ENCODE measurements around the gene ORC6.

The ORC6 gene

GRCh38 chr16:46701615-46702014, 12.2 kb downstream of the ORC6 start:
- ATAC-seq (no peak), DNase-seq (no peak)

GRCh38 chr16:46702030-46702429, 12.6 kb downstream of the ORC6 start:
- ATAC-seq (no peak), DNase-seq (no peak)

GRCh38 chr16:46706642-46707041, 17.2 kb downstream of the ORC6 start:
- no peak for ATAC-seq
- no peak for DNase-seq

- DNase-seq (no peak), ATAC-seq (no peak)
Observed at GRCh38 chr16:46709469-46710005, 20.1 kb downstream of the ORC6 start.

GRCh38 chr16:46711106-46712058, 21.9 kb downstream of the ORC6 start:
- no peak for ATAC-seq

GRCh38 chr16:46712911-46713310, 23.5 kb downstream of the ORC6 start:
- DNase-seq: no peak
- no peak for ATAC-seq

More at GRCh38 chr16:46711106-46712058, 21.9 kb downstream of the ORC6 start:
- DNase-seq: no peak

- ATAC-seq: no peak
- no peak for DNase-seq
Observed at GRCh38 chr16:46713634-46714033, 24.2 kb downstream of the ORC6 start.

GRCh38 chr16:46714797-46715591, 25.5 kb downstream of the ORC6 start:
- DNase-seq: no peak
- ATAC-seq: no peak

- DNase-seq (no peak), ATAC-seq (no peak)
Observed at GRCh38 chr16:46715769-46716305, 26.4 kb downstream of the ORC6 start.

GRCh38 chr16:46717692-46718091, 28.2 kb downstream of the ORC6 start:
- ATAC-seq (no peak), DNase-seq (no peak)

GRCh38 chr16:46718214-46718613, 28.8 kb downstream of the ORC6 start:
- ATAC-seq (no peak), DNase-seq (no peak)

GRCh38 chr16:46719528-46719927, 30.1 kb downstream of the ORC6 start:
- ATAC-seq: no peak
- no peak for DNase-seq

- no peak for ATAC-seq
Observed at GRCh38 chr16:46720619-46721018, 31.2 kb downstream of the ORC6 start.

GRCh38 chr16:46721885-46722284, 32.4 kb downstream of the ORC6 start:
- DNase-seq (no peak), ATAC-seq (no peak)

More at GRCh38 chr16:46720619-46721018, 31.2 kb downstream of the ORC6 start:
- DNase-seq: no peak

GRCh38 chr16:46727184-46727583, 37.7 kb downstream of the ORC6 start:
- ATAC-seq (no peak), DNase-seq (no peak)

- no peak for ATAC-seq
- no peak for DNase-seq
Observed at GRCh38 chr16:46727630-46728029, 38.2 kb downstream of the ORC6 start.

- ATAC-seq: no peak
- no peak for DNase-seq
Observed at GRCh38 chr16:46728806-46729205, 39.3 kb downstream of the ORC6 start.

- DNase-seq: no peak
- no peak for ATAC-seq
Observed at GRCh38 chr16:46729326-46729995, 40.0 kb downstream of the ORC6 start.

GRCh38 chr16:46730126-46730525, 40.7 kb downstream of the ORC6 start:
- DNase-seq (no peak), ATAC-seq (no peak)

GRCh38 chr16:46730801-46731690, 41.6 kb downstream of the ORC6 start:
- DNase-seq (no peak), ATAC-seq (no peak)
